Measurements from ENCODE around the gene BARX2. TPM values are rescaled to one million over a fixed set of nuclear protein-coding genes. Genes with fewer than 3 reads are reported as not detected.

The BARX2 gene
- total RNA-seq, 1 experiment from 2014 or later, result 0.12 TPM

GRCh38 chr11:129374993-129375750 is 476 bp upstream of the BARX2 start:
- DNase-seq (ENCODE audit: low read depth, low spot score), result no peak
- BruUV-seq (replicated peaks), result no TSS peak
- no peaks in the 10 kb centered on the region for H3K36me3 ChIP-seq (ENCODE audit: control insufficient read depth in 1 of 2, insufficient read depth in 2 of 2, low read length in 2 of 2)
- H3K79me2 ChIP-seq (ENCODE audit: insufficient read depth, low read length), result no peaks in the 10 kb centered on the region
- H3K4me1 ChIP-seq (ENCODE audit: control insufficient read depth in 1 of 2, insufficient read depth in 2 of 2, low read length in 2 of 2), result peaks cover 0 to 16% of the 10 kb centered on the region in 2 experiments; a peak in 2 of 4 replicates
- peak overlapping the region; percentile 82 for H2AFZ ChIP-seq (ENCODE audit: low read depth, low read length, poor library complexity, severe bottlenecking)
- TF ChIP-seq YY1 (IDR thresholded peaks at IDR 0.05; ENCODE audit: extremely low read depth, insufficient replicate concordance, low read depth, low read length) (no peak), CBX3 (IDR thresholded peaks at IDR 0.05; ENCODE audit: low read depth) (no peak), EGR1 (IDR thresholded peaks at IDR 0.05; ENCODE audit: low read depth) (no peak), FOSL1 (IDR thresholded peaks at IDR 0.05; ENCODE audit: low read depth) (no peak), EZH2 (IDR thresholded peaks at IDR 0.05) (no peak)
- peak; percentile 83 for ATAC-seq
- no peaks in the 10 kb centered on the region for H3K9me3 ChIP-seq (ENCODE audit: control insufficient read depth in 1 of 2, insufficient read depth in 1 of 2, low read depth in 1 of 2, low read length in 2 of 2)
- RAD21 ChIA-PET (ENCODE audit: low non-redundant PET in 1 of 2, low total read pairs in 2 of 2, uncharacterized antibody in 2 of 2, unreplicated experiment in 2 of 2), result interaction anchor here in 1 of 2 experiments (1.1 kb wide), 1 partner anchor 374 kb away, joined by 5 read pairs; no protein-coding TSS in a partner anchor
- peak overlapping the region; percentile 88 for H3K4me2 ChIP-seq (ENCODE audit: low read length)
- no peaks in the 10 kb centered on the region for H3K9me2 ChIP-seq (ENCODE audit: insufficient read depth)
- H3K27ac ChIP-seq (ENCODE audit: low read depth, low read length), result no peak overlapping the region
- H3K27me3 ChIP-seq (ENCODE audit: insufficient read depth, low read length), result peaks cover 55% of the 10 kb centered on the region; the same call in 1 of the 2 replicates
- POLR2A ChIA-PET, result no interaction called here
- CTCF ChIA-PET, result interaction anchor here (0.7 to 2.2 kb wide), 10 partner anchors 9 to 377 kb away, joined by 3 to 7 read pairs (median 4); no protein-coding TSS in a partner anchor
- 0 out of 2 replicates have a peak, but pooled peaks cover 4% of the 10 kb centered on the region for H4K20me1 ChIP-seq (ENCODE audit: insufficient read depth)
- H3K9ac ChIP-seq (ENCODE audit: low read length), result no peak overlapping the region
- intact Hi-C loops (cut with micrococcal nuclease), result no loop called here
- peak overlapping the region; percentile 33 to 55 for H3K4me3 ChIP-seq (replicated peaks in 1 of 2; ENCODE audit: low read depth in 1 of 2, low read length in 2 of 2)

- no peak for TF ChIP-seq EZH2phosphoT487 (IDR thresholded peaks at IDR 0.05; ENCODE audit: borderline replicate concordance)
- ATAC-seq (no peak), DNase-seq (ENCODE audit: low read depth, low spot score) (no peak)
- Histone ChIP-seq H3K27me3 (ENCODE audit: insufficient read depth, low read length) (peaks cover 49% of the 10 kb centered on the region; the same call in 1 of the 2 replicates), H3K9ac (ENCODE audit: low read length) (no peak overlapping the region), H3K9me3 (ENCODE audit: control insufficient read depth in 1 of 2, insufficient read depth in 1 of 2, low read depth in 1 of 2, low read length in 2 of 2) (no peaks in the 10 kb centered on the region), H4K20me1 (ENCODE audit: insufficient read depth) (0 out of 2 replicates have a peak, but pooled peaks cover 4% of the 10 kb centered on the region), H3K4me1 (ENCODE audit: control insufficient read depth in 1 of 2, insufficient read depth in 2 of 2, low read length in 2 of 2) (peaks cover 0 to 16% of the 10 kb centered on the region in 2 experiments; a peak in 2 of 4 replicates), H3K36me3 (ENCODE audit: control insufficient read depth in 1 of 2, insufficient read depth in 2 of 2, low read length in 2 of 2) (no peaks in the 10 kb centered on the region), H3K4me2 (ENCODE audit: low read length) (no peak overlapping the region), H3K4me3 (replicated peaks in 1 of 2; ENCODE audit: low read depth in 1 of 2, low read length in 2 of 2) (no peak overlapping the region), H2AFZ (ENCODE audit: low read depth, low read length, poor library complexity, severe bottlenecking) (no peak overlapping the region), H3K79me2 (ENCODE audit: insufficient read depth, low read length) (no peaks in the 10 kb centered on the region), H3K9me2 (ENCODE audit: insufficient read depth) (no peaks in the 10 kb centered on the region), H3K27ac (ENCODE audit: low read depth, low read length) (no peak overlapping the region)
- intact Hi-C loops (cut with micrococcal nuclease), result loop anchor here (1.0 kb wide), 1 partner anchor 320 kb away; no protein-coding TSS in a partner anchor
- ChIA-PET RAD21 (ENCODE audit: low non-redundant PET in 1 of 2, low total read pairs in 2 of 2, uncharacterized antibody in 2 of 2, unreplicated experiment in 2 of 2) (no interaction called here), POLR2A (no interaction called here), CTCF (interaction anchor here (1.1 to 2.2 kb wide), 3 partner anchors 10 to 374 kb away, joined by 3 to 7 read pairs (median 6); no protein-coding TSS in a partner anchor)
- no TSS peak for BruUV-seq (replicated peaks)
These were observed 1.2 kb downstream of the BARX2 start for GRCh38 chr11:129376658-129377341.
